ENCODE data around the gene TMSB10.

The TMSB10 gene

GRCh38 chr2:84927275-84927627, 21.8 kb downstream of the TMSB10 start:
- Histone ChIP-seq H3K9me3 (ENCODE audit: control insufficient read depth, insufficient read depth, low read depth, low read length) (no peaks in the 10 kb centered on the region), H3K4me1 (ENCODE audit: control insufficient read depth, insufficient read depth, low read length) (no peaks in the 10 kb centered on the region), H3K4me3 (ENCODE audit: low read depth, low read length) (no peak overlapping the region), H3K36me3 (ENCODE audit: control insufficient read depth in 2 of 2, insufficient read depth in 1 of 2, low read length in 2 of 2) (no peaks in the 10 kb centered on the region; a peak in 1 of 3 replicates), H3K27ac (ENCODE audit: extremely low read depth, low read depth, low read length) (no peak overlapping the region)
- ChIA-PET CTCF (interaction anchor here (1.3 to 2.4 kb wide), 4 partner anchors 7 to 126 kb away, joined by 6 to 27 read pairs (median 16); partner anchors contain the start of gene TRABD2A), POLR2A (no interaction called here)
- TF ChIP-seq ZNF510 (tag by site-specific recombination; IDR thresholded peaks at IDR 0.05; ENCODE audit: insufficient replicate concordance) (no peak), KLF1 (tag by site-specific recombination; IDR thresholded peaks at IDR 0.05) (no peak), HOXD13 (CRISPR knock-in tag; IDR thresholded peaks at IDR 0.05; ENCODE audit: borderline replicate concordance) (no peak), ZFP41 (tag by site-specific recombination; IDR thresholded peaks at IDR 0.05; ENCODE audit: borderline replicate concordance) (no peak), CTCF (tag by site-specific recombination; IDR thresholded peaks at IDR 0.05) (no peak), TRIM28 (IDR thresholded peaks at IDR 0.05; ENCODE audit: borderline replicate concordance, low read length) (no peak), ZNF514 (tag by site-specific recombination; IDR thresholded peaks at IDR 0.05) (no peak), SCRT1 (tag by site-specific recombination; IDR thresholded peaks at IDR 0.05; ENCODE audit: borderline replicate concordance) (no peak), PRDM10 (tag by site-specific recombination; IDR thresholded peaks at IDR 0.05) (no peak), ZNF768 (tag by site-specific recombination; IDR thresholded peaks at IDR 0.05) (no peak), ZNF2 (tag by site-specific recombination; IDR thresholded peaks at IDR 0.05) (no peak), ZBTB10 (tag by site-specific recombination; IDR thresholded peaks at IDR 0.05) (no peak), ZSCAN30 (tag by site-specific recombination; IDR thresholded peaks at IDR 0.05) (no peak), BCL11A (tag by site-specific recombination; IDR thresholded peaks at IDR 0.05; ENCODE audit: low read depth) (no peak)

- no peak overlapping the region for H3K27ac ChIP-seq (ENCODE audit: extremely low read depth, low read depth, low read length)
- CTCF ChIA-PET, result interaction anchor here (0.8 to 1.3 kb wide), 2 partner anchors 8 to 49 kb away, joined by 3 to 4 read pairs; no protein-coding TSS in a partner anchor
- POLR2A ChIA-PET, result no interaction called here
These were observed 25.9 kb downstream of the TMSB10 start for GRCh38 chr2:84931384-84931821.

More at GRCh38 chr2:84931384-84931821, 25.9 kb downstream of the TMSB10 start:
- Histone ChIP-seq H3K9me3 (ENCODE audit: control insufficient read depth, insufficient read depth, low read depth, low read length) (no peaks in the 10 kb centered on the region), H3K4me1 (ENCODE audit: control insufficient read depth, insufficient read depth, low read length) (no peaks in the 10 kb centered on the region), H3K4me3 (ENCODE audit: low read depth, low read length) (no peak overlapping the region), H3K36me3 (ENCODE audit: control insufficient read depth in 2 of 2, insufficient read depth in 1 of 2, low read length in 2 of 2) (no peaks in the 10 kb centered on the region; a peak in 1 of 3 replicates)
- no peak for TF ChIP-seq ZNF266 (tag by site-specific recombination; IDR thresholded peaks at IDR 0.05; ENCODE audit: low read depth)

Measured in HEK293 (cell line).